Measurements from ENCODE around the gene FUBP1. TPM values are rescaled to one million over a fixed set of nuclear protein-coding genes. Genes with fewer than 3 reads are reported as not detected.
A peak's percentile ranks its signal among the peaks of the same experiment; 100 is the strongest.

FUBP1 gene
- total and polyA plus RNA-seq, 2 donors (not counting 3 experiments of a cell fraction or from before 2014, with no cell fraction given): 112 to 166 TPM

- DNase-seq (ENCODE audit: low read depth, low spot score) (no peak), FAIRE-seq (no peak)
- peaks cover 99% of the 10 kb centered on the region for H3K79me2 ChIP-seq (ENCODE audit: control insufficient read depth, insufficient read depth, low read length)
- intact Hi-C loops (cut with micrococcal nuclease): no loop called here
- ChIA-PET POLR2A (no interaction called here), CTCF (interaction anchor here (0.6 kb wide), 1 partner anchor 143 kb away, joined by 3 read pairs; no protein-coding TSS in a partner anchor)
- peaks cover 3 to 23% of the 10 kb centered on the region in 2 experiments for H3K36me3 ChIP-seq (ENCODE audit: control insufficient read depth in 2 of 2, extremely low read depth in 1 of 2, insufficient read depth in 2 of 2, low read length in 2 of 2)
- H4K20me1 ChIP-seq (replicated peaks; ENCODE audit: control insufficient read depth, extremely low read depth, insufficient read depth, low read length): peaks cover 19% of the 10 kb centered on the region
- no peak overlapping the region for H3K27ac ChIP-seq (ENCODE audit: insufficient read depth, low read depth, low read length)
- no peaks in the 10 kb centered on the region for H3K9me1 ChIP-seq (replicated peaks; ENCODE audit: control insufficient read depth, extremely low read depth, insufficient read depth, low read length)
- dilution Hi-C loops (cut with MboI; ENCODE audit: extremely low pct_ligation_motif_present, low sequenced_read_pairs): no loop called here
- no peak overlapping the region for H3K4me3 ChIP-seq (replicated peaks in 1 of 3; ENCODE audit: insufficient read depth in 1 of 3, low read depth in 1 of 3, low read length in 3 of 3)
- TF ChIP-seq MYC (IDR thresholded peaks at IDR 0.05; ENCODE audit: low read depth, low read length) (no peak), POLR2A (IDR thresholded peaks at IDR 0.05; ENCODE audit: low read depth, low read length) (no peak), MAX (IDR thresholded peaks at IDR 0.05; ENCODE audit: insufficient read depth, insufficient read length) (no peak), POLR2AphosphoS5 (IDR thresholded peaks at IDR 0.05; ENCODE audit: insufficient read depth, low read depth, low read length) (no peak)
- H3K27me3 ChIP-seq (ENCODE audit: control insufficient read depth in 2 of 2, insufficient read depth in 2 of 2, low read length in 2 of 2): no peaks in the 10 kb centered on the region
- no TSS peak for BruUV-seq (replicated peaks)
- no peak overlapping the region for H3K9ac ChIP-seq (replicated peaks; ENCODE audit: extremely low read depth, insufficient read depth, low read length)
- H3K9me3 ChIP-seq (replicated peaks; ENCODE audit: control insufficient read depth, insufficient read depth, low read length): no peaks in the 10 kb centered on the region
- H3K4me1 ChIP-seq (ENCODE audit: control insufficient read depth, extremely low read depth, insufficient read depth, low read length): peaks cover 23% of the 10 kb centered on the region
- no peak overlapping the region for H2AFZ ChIP-seq (ENCODE audit: low read depth, low read length)
- H3K4me2 ChIP-seq (ENCODE audit: insufficient read depth, low read length): peak overlapping the region; percentile 21
Measured at GRCh38 chr1:77972080-77972479, 6.8 kb downstream of the FUBP1 start.

GRCh38 chr1:77970192-77970591, 8.7 kb downstream of the FUBP1 start:
- Histone ChIP-seq H3K9me1 (replicated peaks; ENCODE audit: control insufficient read depth, extremely low read depth, insufficient read depth, low read length) (no peaks in the 10 kb centered on the region), H3K27ac (ENCODE audit: insufficient read depth, low read depth, low read length) (no peak overlapping the region), H3K36me3 (ENCODE audit: control insufficient read depth in 2 of 2, extremely low read depth in 1 of 2, insufficient read depth in 2 of 2, low read length in 2 of 2) (peaks cover 12 to 31% of the 10 kb centered on the region in 2 experiments), H3K4me3 (replicated peaks in 1 of 3; ENCODE audit: insufficient read depth in 1 of 3, low read depth in 1 of 3, low read length in 3 of 3) (no peak overlapping the region), H3K79me2 (ENCODE audit: control insufficient read depth, insufficient read depth, low read length) (peaks cover 95% of the 10 kb centered on the region), H4K20me1 (replicated peaks; ENCODE audit: control insufficient read depth, extremely low read depth, insufficient read depth, low read length) (peaks cover 12% of the 10 kb centered on the region), H3K27me3 (ENCODE audit: control insufficient read depth in 2 of 2, insufficient read depth in 2 of 2, low read length in 2 of 2) (no peaks in the 10 kb centered on the region), H3K4me1 (ENCODE audit: control insufficient read depth, extremely low read depth, insufficient read depth, low read length) (peaks cover 4% of the 10 kb centered on the region), H3K9me3 (replicated peaks; ENCODE audit: control insufficient read depth, insufficient read depth, low read length) (no peaks in the 10 kb centered on the region), H3K4me2 (ENCODE audit: insufficient read depth, low read length) (no peak overlapping the region), H2AFZ (ENCODE audit: low read depth, low read length) (no peak overlapping the region), H3K9ac (replicated peaks; ENCODE audit: extremely low read depth, insufficient read depth, low read length) (no peak overlapping the region)
- BruUV-seq (replicated peaks): no TSS peak
- FAIRE-seq (no peak), DNase-seq (ENCODE audit: low read depth, low spot score) (no peak)
- CTCF ChIA-PET: interaction anchor here (1.0 to 4.2 kb wide), 3 partner anchors 32 to 144 kb away, joined by 3 to 25 read pairs (median 4); no protein-coding TSS in a partner anchor
- POLR2A ChIA-PET: interaction anchor here (0.7 kb wide), 1 partner anchor 45 kb away, joined by 3 read pairs; no protein-coding TSS in a partner anchor
- TF ChIP-seq POLR2AphosphoS5 (IDR thresholded peaks at IDR 0.05; ENCODE audit: insufficient read depth, low read depth, low read length) (no peak), POLR2A (IDR thresholded peaks at IDR 0.05; ENCODE audit: low read depth, low read length) (no peak)
- dilution Hi-C loops (cut with MboI; ENCODE audit: extremely low pct_ligation_motif_present, low sequenced_read_pairs): no loop called here
- intact Hi-C loops (cut with micrococcal nuclease): no loop called here
